ENCODE measurements around the gene ATP1A1. TPM values are rescaled to one million over a fixed set of nuclear protein-coding genes. Genes with fewer than 3 reads are reported as not detected.
A peak's percentile ranks its signal among the peaks of the same experiment; 100 is the strongest.

ATP1A1 gene
- polyA plus RNA-seq, 3 donors: 32.3 to 135 (median 32.7) TPM

- no peak overlapping the region for H3K9ac ChIP-seq (ENCODE audit: insufficient read depth, low read length, poor library complexity, severe bottlenecking)
- H4K20me1 ChIP-seq (ENCODE audit: insufficient read depth, low read length): no peaks in the 10 kb centered on the region
- H3K9me3 Mint-ChIP-seq: peaks cover 0 to 2% (median 0%) of the 10 kb centered on the region in 7 donors
- H3K4me3 Mint-ChIP-seq: no peak overlapping the region
- TF ChIP-seq CTCF (IDR thresholded peaks at IDR 0.05): no peak
- WGBS (ENCODE audit: insufficient coverage): 92% methylated on average over 9 of the region's 13 CpGs
- H3K27ac Mint-ChIP-seq: no peak overlapping the region
- intact Hi-C loops (cut with micrococcal nuclease): no loop called here
- H3K4me1 ChIP-seq (ENCODE audit: control insufficient read depth in 1 of 2, insufficient read depth in 2 of 2, low read length in 2 of 2): no peaks in the 10 kb centered on the region
- H3K79me2 ChIP-seq (ENCODE audit: insufficient read depth, low read length): no peaks in the 10 kb centered on the region
- no peak overlapping the region for H3K4me2 ChIP-seq (replicated peaks; ENCODE audit: extremely low read depth, low read length, poor library complexity, severe bottlenecking)
- peaks cover 0 to 2% of the 10 kb centered on the region in 2 donors for H3K27me3 ChIP-seq (ENCODE audit: control insufficient read depth in 2 of 2, insufficient read depth in 2 of 2, low read length in 2 of 2)
- no peaks in the 10 kb centered on the region for H3K9me3 ChIP-seq (replicated peaks in 1 of 2; ENCODE audit: control insufficient read depth in 1 of 2, insufficient read depth in 1 of 2, low read length in 2 of 2)
- H3K4me3 ChIP-seq (replicated peaks in 1 of 3; ENCODE audit: low read depth in 2 of 3, low read length in 3 of 3): no peak overlapping the region
- no peaks in the 10 kb centered on the region for H3K36me3 Mint-ChIP-seq
- H2AFZ ChIP-seq (ENCODE audit: insufficient read depth, low read depth, low read length, poor library complexity, severe bottlenecking): no peak overlapping the region
- H3K27ac ChIP-seq (ENCODE audit: low read depth in 1 of 2, low read length in 2 of 2): no peak overlapping the region
- no peaks in the 10 kb centered on the region for H3K4me1 Mint-ChIP-seq
- no peak for DNase-seq
- peaks cover 4 to 5% (median 4%) of the 10 kb centered on the region in 3 donors for H3K27me3 Mint-ChIP-seq (ENCODE audit: low read depth in 3 of 3)
- H3K36me3 ChIP-seq (replicated peaks in 1 of 2; ENCODE audit: control insufficient read depth in 1 of 2, insufficient read depth in 2 of 2, low read length in 2 of 2): no peaks in the 10 kb centered on the region
These were observed 60.5 kb downstream of the ATP1A1 start for GRCh38 chr1:116433275-116434257.

- DNase-seq: no peak
- no peak overlapping the region for H2AFZ ChIP-seq (ENCODE audit: insufficient read depth, low read depth, low read length, poor library complexity, severe bottlenecking)
- no peaks in the 10 kb centered on the region for H4K20me1 ChIP-seq (ENCODE audit: insufficient read depth, low read length)
- no peak for TF ChIP-seq CTCF (IDR thresholded peaks at IDR 0.05)
- peaks cover 5% of the 10 kb centered on the region in 2 donors for H3K27me3 ChIP-seq (ENCODE audit: control insufficient read depth in 2 of 2, insufficient read depth in 2 of 2, low read length in 2 of 2)
- H3K9ac ChIP-seq (ENCODE audit: insufficient read depth, low read length, poor library complexity, severe bottlenecking): no peak overlapping the region
- peaks cover 8 to 14% (median 13%) of the 10 kb centered on the region in 3 donors for H3K27me3 Mint-ChIP-seq (ENCODE audit: low read depth in 3 of 3)
- no peaks in the 10 kb centered on the region for H3K4me1 Mint-ChIP-seq
- WGBS (ENCODE audit: insufficient coverage): no CpG with 5 or more reads among the region's 3 CpGs
- H3K79me2 ChIP-seq (ENCODE audit: insufficient read depth, low read length): no peaks in the 10 kb centered on the region
- H3K27ac ChIP-seq (ENCODE audit: low read depth in 1 of 2, low read length in 2 of 2): no peak overlapping the region
- no peaks in the 10 kb centered on the region for H3K4me1 ChIP-seq (ENCODE audit: control insufficient read depth in 1 of 2, insufficient read depth in 2 of 2, low read length in 2 of 2)
- H3K36me3 Mint-ChIP-seq: no peaks in the 10 kb centered on the region
- H3K27ac Mint-ChIP-seq: no peak overlapping the region
- peaks cover 0 to 2% (median 0%) of the 10 kb centered on the region in 7 donors for H3K9me3 Mint-ChIP-seq
- no peak overlapping the region for H3K4me2 ChIP-seq (replicated peaks; ENCODE audit: extremely low read depth, low read length, poor library complexity, severe bottlenecking)
- intact Hi-C loops (cut with micrococcal nuclease): no loop called here
- H3K9me3 ChIP-seq (replicated peaks in 1 of 2; ENCODE audit: control insufficient read depth in 1 of 2, insufficient read depth in 1 of 2, low read length in 2 of 2): no peaks in the 10 kb centered on the region
- H3K4me3 ChIP-seq (replicated peaks in 1 of 3; ENCODE audit: low read depth in 2 of 3, low read length in 3 of 3): no peak overlapping the region
- peak overlapping the region in 1 of 2 donors; percentile 24 for H3K4me3 Mint-ChIP-seq
- H3K36me3 ChIP-seq (replicated peaks in 1 of 2; ENCODE audit: control insufficient read depth in 1 of 2, insufficient read depth in 2 of 2, low read length in 2 of 2): no peaks in the 10 kb centered on the region
These were observed 61.8 kb downstream of the ATP1A1 start for GRCh38 chr1:116434849-116435248.

Measured in CD14-positive monocyte (primary cell).